ENCODE data around the gene ZER1.

The ZER1 gene

DNA sequence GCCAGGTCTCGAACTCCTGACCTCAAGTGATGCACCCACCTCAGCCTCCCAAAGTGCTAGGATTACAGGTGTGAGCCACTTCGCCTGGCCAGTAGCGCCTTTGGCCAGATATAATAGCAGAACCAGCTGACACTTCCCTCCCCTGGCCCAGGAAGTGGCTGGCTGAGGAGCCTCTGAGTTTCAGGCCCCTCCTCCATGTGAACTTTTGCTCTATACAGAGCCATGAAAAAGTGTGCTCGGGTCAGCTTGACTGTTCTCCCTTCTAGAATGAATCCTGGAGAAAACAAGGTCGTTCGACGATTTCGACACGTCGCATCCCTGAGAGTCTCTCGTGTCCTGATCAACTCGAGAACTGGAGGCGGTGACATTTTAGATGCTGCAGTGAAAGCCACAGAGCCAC, 39.2 kb downstream of the ZER1 start:
- no peak for DNase-seq

GRCh38 chr9:128731691-128732090, 40.0 kb downstream of the ZER1 start:
- DNase-seq = no peak

DNA sequence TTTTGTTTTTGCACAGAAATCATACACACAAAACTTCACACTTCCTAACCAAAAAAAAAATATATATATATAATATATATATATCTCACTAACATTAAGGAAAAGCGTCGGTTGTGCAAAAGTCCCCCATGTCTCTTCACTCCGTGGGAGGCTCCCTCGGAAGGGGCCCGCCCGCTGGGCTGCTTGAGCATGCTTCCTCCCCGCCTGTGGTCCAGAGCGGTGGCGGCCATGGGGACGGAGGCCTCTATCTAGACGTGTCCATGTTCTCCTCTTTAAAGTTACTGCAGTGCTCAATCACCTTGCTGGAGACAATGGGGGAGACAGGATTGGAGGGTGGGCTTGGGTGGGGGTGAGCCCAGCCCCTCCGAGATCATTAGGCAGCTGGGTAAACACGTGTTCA, 40.6 kb downstream of the ZER1 start:
- DNase-seq = no peak

DNA sequence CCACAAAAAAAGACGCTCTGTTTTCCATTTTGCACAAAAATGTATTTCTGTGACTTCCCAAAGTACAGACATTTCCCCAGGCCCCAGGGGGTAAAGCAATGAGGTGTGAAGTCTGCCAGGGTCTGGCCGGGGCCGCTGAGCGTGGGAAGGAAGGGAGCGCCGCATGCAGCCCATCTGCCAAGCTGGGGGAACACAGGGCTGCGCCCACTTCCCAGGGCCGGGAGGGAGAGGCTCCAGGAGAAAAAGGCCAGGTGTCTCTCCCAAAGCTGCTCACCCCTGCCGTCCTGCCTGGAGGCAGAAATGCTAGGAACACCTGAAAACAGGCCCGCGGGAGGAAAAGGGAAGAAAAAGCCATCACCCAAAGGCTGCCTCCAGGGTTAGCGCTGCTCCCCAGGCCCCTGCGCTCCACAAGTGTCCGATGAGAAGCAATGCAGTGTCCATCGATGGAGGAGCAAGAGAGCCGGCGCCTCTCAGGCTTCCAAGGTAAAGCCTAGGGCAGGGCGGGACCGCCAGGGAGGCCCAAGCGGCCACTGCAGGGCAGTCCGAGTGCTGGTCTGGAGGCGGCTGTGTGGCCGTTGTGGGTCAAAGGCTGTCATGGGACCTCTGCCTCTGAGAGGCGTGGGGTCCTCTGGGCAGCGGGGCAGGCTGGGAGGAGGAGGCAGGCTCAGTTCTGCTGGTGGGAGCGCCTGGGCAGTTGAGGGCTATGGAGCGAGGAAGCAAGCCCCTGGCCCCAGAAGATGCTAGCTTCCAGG, 41.8 kb downstream of the ZER1 start:
- no peak for DNase-seq

DNA sequence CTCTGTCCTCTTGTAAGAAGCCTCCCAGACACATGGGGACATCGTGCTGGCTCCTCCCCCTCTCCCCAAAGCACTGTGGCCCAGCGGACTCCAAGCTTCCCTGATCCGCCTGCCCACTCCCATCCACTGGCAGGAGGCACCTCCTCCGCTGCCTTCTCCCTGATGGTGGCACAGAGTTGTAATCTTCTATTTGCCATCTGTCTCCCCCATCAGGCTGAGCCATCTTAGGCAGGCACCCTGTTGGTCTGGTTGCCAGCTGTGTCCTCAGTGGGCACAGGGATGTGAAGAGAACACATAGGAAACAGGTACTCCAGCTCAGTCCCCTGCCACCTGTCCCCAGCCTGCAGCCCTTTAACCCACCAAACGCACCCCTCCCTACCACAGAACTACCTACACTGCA, 42.4 kb downstream of the ZER1 start:
- DNase-seq = no peak

- DNase-seq = no peak
Observed at GRCh38 chr9:128728298-128728697, 43.4 kb downstream of the ZER1 start.

GRCh38 chr9:128727640-128728248, 44.0 kb downstream of the ZER1 start:
- no peak for DNase-seq

DNA sequence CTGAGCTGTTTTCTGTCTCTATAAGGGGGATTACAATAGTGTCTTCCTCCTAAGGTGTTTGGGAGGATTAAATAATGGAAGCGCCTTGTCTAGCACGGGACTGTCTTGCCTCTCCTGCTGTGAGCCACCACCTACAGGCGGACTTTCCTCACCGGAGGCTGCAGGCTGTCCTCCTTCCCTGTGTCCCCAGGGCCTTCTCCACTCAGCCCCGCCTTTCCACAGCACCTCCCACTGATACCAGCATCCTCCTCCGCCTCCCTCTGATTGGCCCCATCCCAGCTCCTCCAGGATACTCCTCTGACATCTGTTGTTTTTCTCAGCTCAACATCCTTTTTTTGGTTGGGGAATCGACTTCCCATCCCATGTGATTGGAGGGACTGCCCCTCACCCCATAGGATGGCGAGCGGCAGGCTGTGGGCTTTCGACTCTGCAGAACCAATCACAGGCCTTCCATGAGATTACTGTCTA, 46.9 kb downstream of the ZER1 start:
- peak; percentile 7 for DNase-seq

- peak; percentile 81 for DNase-seq
Observed at GRCh38 chr9:128723866-128724743, 47.6 kb downstream of the ZER1 start, which contains the start of gene ZDHHC12. TSS of gene ZDHHC12 (minus strand) at chr9:128724127. CDS start at chr9:128724093, 34 bp downstream.

- no peak for DNase-seq
Observed at GRCh38 chr9:128723352-128723865, 48.3 kb downstream of the ZER1 start.

DNA sequence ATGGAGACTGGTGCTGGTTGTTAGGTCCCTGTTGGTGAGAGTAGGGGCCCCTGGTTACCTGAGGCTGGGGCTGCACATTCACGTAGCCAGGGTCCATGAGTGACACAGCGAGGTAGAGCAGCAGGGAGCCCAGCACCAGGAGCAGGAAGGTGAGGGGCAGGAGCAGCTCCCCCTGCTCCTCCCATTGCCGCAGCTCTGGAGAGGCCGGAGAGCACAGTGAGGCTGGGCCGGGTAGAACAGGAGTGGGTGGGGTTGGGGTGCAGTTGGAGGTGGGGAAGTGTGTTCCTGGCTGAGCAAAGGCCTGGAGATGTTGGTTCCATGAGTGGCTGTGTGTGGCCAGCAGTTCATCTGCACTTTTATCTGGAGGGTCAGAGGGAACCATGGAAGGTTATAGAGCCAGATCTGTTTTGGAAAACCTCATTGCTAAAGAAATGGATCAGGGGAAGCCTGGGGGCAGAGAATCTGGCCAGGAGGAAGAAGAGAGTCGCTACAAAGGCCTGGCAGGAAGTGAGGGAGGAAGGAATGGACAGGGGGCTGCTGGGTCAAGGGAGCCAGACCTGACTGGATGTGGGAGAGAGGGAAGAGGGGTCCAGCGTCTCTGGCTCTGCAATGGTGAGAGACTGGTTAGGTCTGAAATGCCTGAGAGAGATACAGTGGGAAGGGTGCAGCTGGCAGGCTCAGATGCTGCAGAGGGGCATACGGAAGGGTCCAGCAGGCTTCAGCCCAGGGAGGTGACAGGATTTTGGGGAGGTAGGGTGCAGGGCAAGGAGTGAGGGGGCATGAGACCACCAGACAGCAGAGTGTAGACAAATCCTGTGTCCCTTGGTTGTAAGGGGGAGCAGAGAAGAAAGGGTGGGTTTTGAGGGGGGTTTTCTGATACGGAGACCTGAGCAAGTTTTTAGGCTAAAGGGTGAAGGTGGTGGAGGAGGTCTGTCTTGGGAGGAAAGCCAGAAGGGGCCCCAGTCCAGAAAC, 49.1 kb downstream of the ZER1 start:
- no peak for DNase-seq

DNA sequence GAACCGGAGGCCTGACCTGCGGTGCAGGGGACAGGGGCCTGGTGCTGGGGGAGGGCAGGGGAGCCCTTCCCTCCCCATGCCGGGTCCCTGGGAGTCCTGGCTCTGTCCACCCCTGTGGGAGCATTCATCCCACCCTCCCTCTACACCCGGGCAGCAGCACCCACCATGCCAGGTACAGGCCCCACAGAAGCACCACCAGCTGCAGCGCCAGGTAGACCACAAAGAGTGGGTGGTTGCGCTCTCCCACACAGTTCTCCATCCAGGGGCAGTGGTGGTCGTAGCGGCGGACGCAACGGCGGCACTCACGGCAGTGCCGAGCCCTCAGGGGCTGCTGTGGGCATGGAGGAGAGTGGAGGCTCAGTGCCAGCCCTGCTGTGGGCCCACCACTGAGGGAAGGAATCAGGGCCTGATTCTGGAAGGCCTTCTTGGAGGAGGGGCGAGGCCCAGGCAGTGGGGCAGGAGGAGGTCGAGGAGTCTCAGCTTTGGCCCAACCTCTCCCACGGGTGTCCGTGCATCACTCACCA, 50.2 kb downstream of the ZER1 start:
- DNase-seq = no peak

- no peak for DNase-seq
Observed at GRCh38 chr9:128720841-128721486, 50.8 kb downstream of the ZER1 start.

- DNase-seq = no peak
Observed at GRCh38 chr9:128719919-128720605, 51.7 kb downstream of the ZER1 start.

DNA sequence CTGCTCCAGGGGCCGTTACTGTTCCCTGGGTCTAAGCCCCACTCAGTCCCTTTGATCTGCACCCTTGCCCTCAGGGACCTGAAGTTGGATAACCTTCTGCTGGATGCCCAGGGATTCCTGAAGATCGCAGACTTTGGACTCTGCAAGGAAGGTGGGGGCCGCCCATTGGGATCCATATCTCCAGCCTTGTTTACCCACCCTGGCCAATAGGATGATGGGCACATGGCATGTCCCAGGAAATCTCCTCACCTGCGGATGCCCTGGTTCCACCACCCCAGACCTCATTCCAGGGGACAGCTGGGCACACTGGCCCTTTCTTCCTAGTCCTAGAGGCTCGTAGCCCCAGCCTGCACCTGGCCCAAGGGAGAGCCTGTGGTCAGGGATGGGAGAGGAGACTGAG, 53.3 kb downstream of the ZER1 start:
- DNase-seq = no peak

DNA sequence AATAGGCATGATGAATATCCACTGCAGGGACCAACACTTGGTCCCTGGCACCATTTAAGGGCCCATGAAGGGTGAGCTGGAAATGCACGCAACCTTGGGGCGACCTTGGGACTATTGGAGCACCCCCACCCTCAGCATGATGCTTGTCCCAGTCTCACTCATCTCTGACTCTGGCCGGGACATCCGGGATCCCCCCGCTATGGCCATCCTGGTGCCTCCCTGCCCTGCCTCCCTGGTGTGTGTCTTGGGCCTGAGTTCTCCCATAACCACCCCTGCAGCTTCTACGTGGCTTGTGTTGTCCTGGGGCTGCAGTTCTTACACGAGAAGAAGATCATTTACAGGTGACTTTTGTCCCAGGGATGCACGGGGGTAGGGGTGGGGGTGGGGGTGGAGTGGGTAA, 53.7 kb downstream of the ZER1 start:
- no peak for DNase-seq

GRCh38 chr9:128716581-128717254, 55.0 kb downstream of the ZER1 start:
- DNase-seq = no peak

GRCh38 chr9:128715436-128715750, 56.3 kb downstream of the ZER1 start:
- no peak for DNase-seq

GRCh38 chr9:128714586-128715435, 56.9 kb downstream of the ZER1 start:
- DNase-seq = no peak

Data from NCI-H187 treated with DMSO at 0.1 percent for 48 hours (cell line).